H9 (cell line): ENCODE measurements around the gene CEP89. TPM values are rescaled to one million over a fixed set of nuclear protein-coding genes. Genes with fewer than 3 reads are reported as not detected.

Experiments used
- DNase-seq: peaks from one replicate; pipeline ENCODE4 v3.0.0-alpha.2; 2017
- H2AFZ ChIP-seq: one replicate; pipeline ENCODE4 v1.6.1; 2013; ENCODE audit warnings: mild to moderate bottlenecking, low read length, control low read depth, moderate library complexity
- H2AK5ac ChIP-seq: 2 replicates; pipeline ENCODE4 v1.6.1; 2013; ENCODE audit warnings: low read length, control low read depth, mixed read lengths; ENCODE audit not compliant: insufficient read length
- H2BK120ac ChIP-seq: one replicate; pipeline ENCODE4 v1.6.1; 2013; ENCODE audit warnings: low read depth, mild to moderate bottlenecking, low read length, control low read depth, inconsistent platforms; ENCODE audit not compliant: poor library complexity, severe bottlenecking
- H2BK12ac ChIP-seq: 2 replicates; pipeline ENCODE4 v1.6.1; 2013; ENCODE audit warnings: low read length, control low read depth, mixed read lengths, low read depth; ENCODE audit not compliant: insufficient read length
- H2BK15ac ChIP-seq: 2 replicates; pipeline ENCODE4 v1.6.1; 2013; ENCODE audit warnings: low read depth, low read length, control low read depth
- H2BK20ac ChIP-seq: one replicate; pipeline ENCODE4 v1.6.1; 2013; ENCODE audit warnings: low read depth, mild to moderate bottlenecking, low read length, control low read depth, inconsistent platforms; ENCODE audit not compliant: poor library complexity, severe bottlenecking
- H2BK5ac ChIP-seq: 2 replicates; pipeline ENCODE4 v1.6.1; 2013; ENCODE audit warnings: low read length, control low read depth, mixed read lengths; ENCODE audit not compliant: insufficient read length
- H3K14ac ChIP-seq: 2 replicates; pipeline ENCODE4 v1.6.1; 2013; ENCODE audit warnings: low read length, control low read depth; ENCODE audit not compliant: insufficient read depth
- H3K18ac ChIP-seq: 2 replicates; pipeline ENCODE4 v1.6.1; 2013; ENCODE audit warnings: low read depth, mild to moderate bottlenecking, mixed read lengths, low read length, control low read depth; ENCODE audit not compliant: insufficient read length
- H3K23ac ChIP-seq: 2 replicates; pipeline ENCODE4 v1.6.1; 2013; ENCODE audit warnings: low read length, control low read depth, mixed read lengths, low read depth; ENCODE audit not compliant: insufficient read length
- H3K23me2 ChIP-seq: 2 replicates; pipeline ENCODE4 v1.6.1; 2013; ENCODE audit warnings: low read depth, mild to moderate bottlenecking, mixed read lengths, low read length, control low read depth; ENCODE audit not compliant: insufficient read length, poor library complexity, severe bottlenecking
- H3K27ac ChIP-seq: 2 replicates; pipeline ENCODE4 v1.5.1; 2013; ENCODE audit warnings: low read length, control low read depth, mixed read lengths, low read depth; ENCODE audit not compliant: insufficient read length
- H3K27me3 ChIP-seq: 2 replicates; pipeline ENCODE4 v1.6.1; 2013; ENCODE audit warnings: low read length, control low read depth, inconsistent platforms; ENCODE audit not compliant: insufficient read depth
- H3K4ac ChIP-seq: 2 replicates; pipeline ENCODE4 v1.6.1; 2013; ENCODE audit warnings: low read depth, mild to moderate bottlenecking, control low read depth, inconsistent platforms, low read length, moderate library complexity
- H3K4me1 ChIP-seq: 2 replicates; pipeline ENCODE4 v1.6.1; 2013; ENCODE audit warnings: low read length, control low read depth, inconsistent platforms; ENCODE audit not compliant: insufficient read depth
- H3K4me2 ChIP-seq: 2 replicates; pipeline ENCODE4 v1.6.1; 2013; ENCODE audit warnings: low read length, control low read depth, mixed read lengths; ENCODE audit not compliant: insufficient read length, insufficient read depth
- H3K56ac ChIP-seq: 2 replicates; pipeline ENCODE4 v1.6.1; 2013; ENCODE audit warnings: low read depth, mild to moderate bottlenecking, mixed read lengths, low read length, control low read depth; ENCODE audit not compliant: insufficient read length
- H3K79me1 ChIP-seq: 2 replicates; pipeline ENCODE4 v1.6.1; 2013; ENCODE audit warnings: low read depth, mild to moderate bottlenecking, moderate library complexity, low read length, control low read depth, inconsistent platforms; ENCODE audit not compliant: insufficient read depth, poor library complexity, severe bottlenecking
- H3K79me2 ChIP-seq: 2 replicates; pipeline ENCODE4 v1.6.1; 2013; ENCODE audit warnings: low read length, control low read depth, inconsistent platforms; ENCODE audit not compliant: insufficient read depth
- H3K9ac ChIP-seq: 2 replicates; pipeline ENCODE4 v1.6.1; 2013; ENCODE audit warnings: low read length, control low read depth, mixed read lengths; ENCODE audit not compliant: insufficient read length; ENCODE audit errors: extremely low read depth
- H3K9me3 ChIP-seq: one replicate; pipeline ENCODE4 v1.6.1; 2013; ENCODE audit warnings: low read depth, low read length, inconsistent platforms; ENCODE audit not compliant: control insufficient read depth
- H3T11ph ChIP-seq: one replicate; pipeline ENCODE4 v1.6.1; 2013; ENCODE audit warnings: mild to moderate bottlenecking, low read length, control low read depth, inconsistent platforms
- H4K20me1 ChIP-seq: one replicate; pipeline ENCODE4 v1.6.1; 2013; ENCODE audit not compliant: control insufficient read depth, insufficient read length, insufficient read depth
- H4K5ac ChIP-seq: 2 replicates; pipeline ENCODE4 v1.6.1; 2013; ENCODE audit warnings: low read depth, mild to moderate bottlenecking, mixed read lengths, low read length, control low read depth; ENCODE audit not compliant: insufficient read length
- H4K8ac ChIP-seq: replicated peaks from 2 replicates; pipeline ENCODE4 v1.6.1; 2013; ENCODE audit warnings: low read length, control low read depth, mixed read lengths, low read depth; ENCODE audit not compliant: insufficient read length
- H4K91ac ChIP-seq: 2 replicates; pipeline ENCODE4 v1.6.1; 2013; ENCODE audit warnings: low read depth, mild to moderate bottlenecking, moderate library complexity, mixed read lengths, low read length, control low read depth; ENCODE audit not compliant: insufficient read length
- H3K27ac Mint-ChIP-seq, 3 experiments: 2 replicates in 2 of 3; 3 replicates in 1 of 3; pipeline ENCODE4 v1.8.0; 2020 to 2021; ENCODE audit warnings: mixed read lengths in 3 of 3, mild to moderate bottlenecking in 1 of 3, moderate library complexity in 1 of 3
- H3K27me3 Mint-ChIP-seq: 2 replicates; pipeline ENCODE4 v1.8.0; 2021; ENCODE audit warnings: low read depth, mild to moderate bottlenecking, moderate library complexity, mixed read lengths
- H3K36me3 Mint-ChIP-seq, 3 experiments: 2 replicates in 2 of 3; 3 replicates in 1 of 3; pipeline ENCODE4 v1.8.0; 2020 to 2021; ENCODE audit warnings: low read depth in 3 of 3, mixed read lengths in 3 of 3; ENCODE audit not compliant: insufficient read depth in 1 of 3
- H3K4me1 Mint-ChIP-seq, 2 experiments: 2 replicates each; pipeline ENCODE4 v1.8.0; 2020; ENCODE audit warnings: mixed read lengths in 2 of 2
- H3K4me3 Mint-ChIP-seq, 2 experiments: 2 replicates in 1 of 2; 3 replicates in 1 of 2; pipeline ENCODE4 v1.8.0; 2020 to 2021; ENCODE audit warnings: mild to moderate bottlenecking in 2 of 2, mixed read lengths in 2 of 2, moderate library complexity in 1 of 2
- H3K9me3 Mint-ChIP-seq, 2 experiments: 2 replicates in 1 of 2; 3 replicates in 1 of 2; pipeline ENCODE4 v1.8.0; 2020; ENCODE audit warnings: mild to moderate bottlenecking in 2 of 2, mixed read lengths in 2 of 2, moderate library complexity in 1 of 2
- total RNA-seq: library from RNA; stranded (reverse); gene quantifications from 2 replicates; pipeline ENCODE4 v1.2.1, GENCODE V29; 2021
- TF ChIP-seq, protein P1 (sequence below): fragments of 200-600 bp; sonication (generic); conservative IDR thresholded peaks from 3 replicates; pipeline ENCODE4 v1.8.0; 2021; ENCODE audit warnings: antibody characterized with exemption, mild to moderate bottlenecking

The CEP89 gene
- total RNA-seq, 1 experiment from 2014 or later = 22.1 TPM

DNA sequence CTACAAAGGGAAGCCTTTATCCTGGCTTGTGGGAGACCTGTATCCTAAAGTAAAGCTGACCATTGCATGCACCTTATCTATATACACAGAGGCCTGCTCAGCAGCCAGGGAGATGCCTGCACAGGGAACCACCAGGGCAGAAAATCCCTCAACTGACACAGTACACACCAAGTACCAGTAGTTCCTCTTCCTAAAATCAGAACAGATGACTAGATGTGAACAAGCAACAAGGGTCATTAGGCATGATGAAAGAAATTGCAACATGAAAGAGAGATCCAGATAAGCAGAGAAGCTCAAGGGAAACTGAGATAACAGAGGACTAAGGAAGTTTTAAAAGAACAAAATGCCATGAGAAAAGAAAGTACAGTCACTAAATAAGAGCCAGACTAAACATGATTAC is 62.5 kb downstream of the CEP89 start:
- H3K18ac ChIP-seq = no peak overlapping the region

More for the DNA sequence above, 62.5 kb downstream of the CEP89 start:
- no peaks in the 10 kb centered on the region for H3K79me1 ChIP-seq
- Mint-ChIP-seq H3K27ac (no peak overlapping the region; a peak in 1 of 7 replicates), H3K9me3 (no peaks in the 10 kb centered on the region), H3K36me3 (peaks cover 0 to 4% (median 0%) of the 10 kb centered on the region in 3 experiments; a peak in 2 of 7 replicates), H3K4me3 (no peak overlapping the region), H3K27me3 (no peaks in the 10 kb centered on the region), H3K4me1 (no peaks in the 10 kb centered on the region)
- H3K79me2 ChIP-seq = no peaks in the 10 kb centered on the region
- no peak overlapping the region for H3K9ac ChIP-seq
- H3K27ac ChIP-seq = no peak overlapping the region
- H2AFZ ChIP-seq = no peak overlapping the region
- no peak overlapping the region for H4K91ac ChIP-seq
- no peaks in the 10 kb centered on the region for H3K4me1 ChIP-seq
- H3K9me3 ChIP-seq = no peaks in the 10 kb centered on the region
- H2BK5ac ChIP-seq = no peak overlapping the region
- TF ChIP-seq, protein P1, sequence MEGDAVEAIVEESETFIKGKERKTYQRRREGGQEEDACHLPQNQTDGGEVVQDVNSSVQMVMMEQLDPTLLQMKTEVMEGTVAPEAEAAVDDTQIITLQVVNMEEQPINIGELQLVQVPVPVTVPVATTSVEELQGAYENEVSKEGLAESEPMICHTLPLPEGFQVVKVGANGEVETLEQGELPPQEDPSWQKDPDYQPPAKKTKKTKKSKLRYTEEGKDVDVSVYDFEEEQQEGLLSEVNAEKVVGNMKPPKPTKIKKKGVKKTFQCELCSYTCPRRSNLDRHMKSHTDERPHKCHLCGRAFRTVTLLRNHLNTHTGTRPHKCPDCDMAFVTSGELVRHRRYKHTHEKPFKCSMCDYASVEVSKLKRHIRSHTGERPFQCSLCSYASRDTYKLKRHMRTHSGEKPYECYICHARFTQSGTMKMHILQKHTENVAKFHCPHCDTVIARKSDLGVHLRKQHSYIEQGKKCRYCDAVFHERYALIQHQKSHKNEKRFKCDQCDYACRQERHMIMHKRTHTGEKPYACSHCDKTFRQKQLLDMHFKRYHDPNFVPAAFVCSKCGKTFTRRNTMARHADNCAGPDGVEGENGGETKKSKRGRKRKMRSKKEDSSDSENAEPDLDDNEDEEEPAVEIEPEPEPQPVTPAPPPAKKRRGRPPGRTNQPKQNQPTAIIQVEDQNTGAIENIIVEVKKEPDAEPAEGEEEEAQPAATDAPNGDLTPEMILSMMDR = no peak
- no peak overlapping the region for H3K14ac ChIP-seq
- no peaks in the 10 kb centered on the region for H4K20me1 ChIP-seq
- no peak overlapping the region for H2BK15ac ChIP-seq
- H3K27me3 ChIP-seq = no peaks in the 10 kb centered on the region
- H3K23ac ChIP-seq = no peak overlapping the region
- H4K8ac ChIP-seq = no peak overlapping the region
- no peak overlapping the region for H3T11ph ChIP-seq
- no peaks in the 10 kb centered on the region for H3K23me2 ChIP-seq
- H3K56ac ChIP-seq = no peak overlapping the region
- H3K4me2 ChIP-seq = no peak overlapping the region
- no peak overlapping the region for H4K5ac ChIP-seq
- no peak for DNase-seq
- H2AK5ac ChIP-seq = no peak overlapping the region
- H2BK120ac ChIP-seq = no peak overlapping the region
- no peak overlapping the region for H2BK12ac ChIP-seq
- H2BK20ac ChIP-seq = no peak overlapping the region
- H3K4ac ChIP-seq = no peak overlapping the region
